K562 (cell line): ENCODE results near the gene CPN2. TPM values are rescaled to one million over a fixed set of nuclear protein-coding genes. Genes with fewer than 3 reads are reported as not detected.

Experiments
- DMBX1 ChIP-seq: fragments of 250-450 bp; sonication (Bioruptor Pico); IDR thresholded peaks from 2 replicates; pipeline ENCODE4 v1.8.0; 2022; ENCODE audit warnings: inconsistent platforms, mild to moderate bottlenecking, moderate library complexity, borderline replicate concordance
- E2F8 ChIP-seq: fragments of 450-650 bp; IDR thresholded peaks from 2 replicates; pipeline ENCODE4 v1.7.1; 2018; ENCODE audit warnings: mild to moderate bottlenecking, low read depth; ENCODE audit not compliant: partially characterized antibody
- GATAD2B ChIP-seq: fragments of 450-650 bp; IDR thresholded peaks from 2 replicates; pipeline ENCODE4 v1.6.1; 2017; ENCODE audit warnings: mild to moderate bottlenecking, borderline replicate concordance
- HMGN3 ChIP-seq: IDR thresholded peaks from 2 replicates; pipeline ENCODE4 v1.6.1; 2011; ENCODE audit warnings: borderline replicate concordance, low read depth, mild to moderate bottlenecking, mixed read lengths, low read length; ENCODE audit not compliant: insufficient read length; ENCODE audit errors: extremely low read depth
- HNRNPL ChIP-seq: fragments of 200-400 bp; formaldehyde crosslinking; IDR thresholded peaks from 2 replicates; pipeline ENCODE4 v1.6.1; 2017; ENCODE audit warnings: low read depth, mild to moderate bottlenecking, low read length
- ILF3 ChIP-seq: fragments of 450-650 bp; IDR thresholded peaks from 2 replicates; pipeline ENCODE4 v1.6.1; 2018; ENCODE audit warnings: antibody characterized with exemption, mild to moderate bottlenecking, moderate library complexity, borderline replicate concordance
- KLF1 ChIP-seq: fragments of 450-650 bp; IDR thresholded peaks from 2 replicates; pipeline ENCODE4 v1.6.1; 2016; ENCODE audit warnings: missing genetic modification characterization, missing compliant biosample characterization
- L3MBTL2 ChIP-seq: fragments of 450-650 bp; IDR thresholded peaks from 2 replicates; pipeline ENCODE4 v1.6.1; 2016; ENCODE audit warnings: mild to moderate bottlenecking, moderate library complexity
- MAFK ChIP-seq: IDR thresholded peaks from 2 replicates; pipeline ENCODE4 v1.6.1; 2011; ENCODE audit warnings: low read length, improper control_type of control experiment
- NR1H2 ChIP-seq: sonication (generic); formaldehyde crosslinking; IDR thresholded peaks from 2 replicates; pipeline ENCODE4 v1.4.0; 2020; ENCODE audit warnings: mild to moderate bottlenecking, missing genetic modification reagents
- NR4A1 ChIP-seq, 2 experiments: fragments of 250-450 bp in 1 of 2; fragments of 450-650 bp in 1 of 2; sonication (Bioruptor Pico) in 1 of 2; IDR thresholded peaks; 2 replicates each; pipeline versions ENCODE4 v1.4.0 to v1.6.1; 2016 to 2020; ENCODE audit warnings: mild to moderate bottlenecking in 2 of 2, missing compliant biosample characterization in 1 of 2, missing genetic modification characterization in 1 of 2, moderate library complexity in 1 of 2
- PHB2 ChIP-seq: fragments of 450-650 bp; IDR thresholded peaks from 2 replicates; pipeline ENCODE4 v1.6.1; 2017; ENCODE audit warnings: low read depth
- POLR2A ChIP-seq: fragments of 450-650 bp; conservative IDR thresholded peaks from 2 replicates; pipeline ENCODE4 v1.6.1; 2016
- POLR2H ChIP-seq: IDR thresholded peaks from 2 replicates; pipeline ENCODE4 v1.6.1; 2016; ENCODE audit warnings: missing genetic modification characterization, low read depth, mild to moderate bottlenecking, control low read depth, missing compliant biosample characterization, moderate library complexity
- PPARD ChIP-seq: fragments of 250-450 bp; sonication (Bioruptor Pico); IDR thresholded peaks from 2 replicates; pipeline ENCODE4 v1.8.0; 2022; ENCODE audit warnings: inconsistent platforms, mild to moderate bottlenecking, moderate library complexity
- RCOR1 ChIP-seq, 2 experiments: IDR thresholded peaks; 2 replicates each; pipeline ENCODE4 v1.6.1; 2012; ENCODE audit warnings: low read depth in 2 of 2, low read length in 2 of 2, borderline replicate concordance in 1 of 2, improper control_type of control experiment in 1 of 2
- SOX6 ChIP-seq: fragments of 450-650 bp; IDR thresholded peaks from 2 replicates; pipeline ENCODE4 v1.6.1; 2014; ENCODE audit warnings: mild to moderate bottlenecking
- SRSF7 ChIP-seq: fragments of 200-400 bp; formaldehyde crosslinking; optimal IDR thresholded peaks from 2 replicates; pipeline ENCODE3; 2017; ENCODE audit warnings: mild to moderate bottlenecking, low read depth, low read length
- TEAD2 ChIP-seq: fragments of 450-650 bp; IDR thresholded peaks from 2 replicates; pipeline ENCODE4 v1.6.1; 2016; ENCODE audit warnings: missing genetic modification characterization, control low read depth, missing compliant biosample characterization
- TGIF2 ChIP-seq: sonication (generic); formaldehyde crosslinking; IDR thresholded peaks from 2 replicates; pipeline ENCODE4 v1.8.1; 2022; ENCODE audit warnings: mild to moderate bottlenecking, missing genetic modification reagents, moderate library complexity
- TSHZ1 ChIP-seq: fragments of 250-450 bp; sonication (Bioruptor Pico); IDR thresholded peaks from 2 replicates; pipeline ENCODE4 v1.4.0; 2020; ENCODE audit warnings: mild to moderate bottlenecking, moderate library complexity
- ZNF134 ChIP-seq: fragments of 250-450 bp; sonication (Bioruptor Pico); conservative IDR thresholded peaks from 2 replicates; pipeline ENCODE4 v1.4.0; 2020
- ZNF23 ChIP-seq: fragments of 250-450 bp; sonication (Bioruptor Pico); IDR thresholded peaks from 2 replicates; pipeline ENCODE4 v1.4.0; 2020; ENCODE audit warnings: mild to moderate bottlenecking
- ZNF274 ChIP-seq: IDR thresholded peaks from 2 replicates; pipeline ENCODE4 v1.6.1; 2011; ENCODE audit warnings: low read depth, mild to moderate bottlenecking, low read length, moderate library complexity, borderline replicate concordance
- ZNF354B ChIP-seq: fragments of 250-450 bp; sonication (Bioruptor Pico); IDR thresholded peaks from 2 replicates; pipeline ENCODE4 v1.4.0; 2020
- ZNF695 ChIP-seq: fragments of 450-650 bp; formaldehyde crosslinking; IDR thresholded peaks from 2 replicates; pipeline ENCODE4 v1.4.0; 2020; ENCODE audit warnings: mild to moderate bottlenecking, moderate library complexity
- polyA plus RNA-seq, 8 experiments: library from polyadenylated mRNA; depleted of rRNA in 4 of 8; stranded (reverse) in 5 of 8; unstranded in 3 of 8; fragments of >200 nt; fragmentation: Nextera tagmentation in 2 of 8; fragmentation: Illumina TruSeq in 1 of 8; extraction: Ambion mirVana in 2 of 8; extraction: Trizol in 1 of 8; gene quantifications; 2 replicates each; pipeline versions ENCODE4 v1.2.1 to v1.2.3, GENCODE V29; 2011 to 2014; ENCODE audit warnings: inconsistent platforms in 1 of 8, missing spikeins in 1 of 8
- total RNA-seq, 7 experiments: library from RNA; depleted of rRNA in 6 of 7; stranded (reverse); fragments of >200 nt in 6 of 7; fragmentation: Illumina TruSeq in 2 of 7; extraction: Trizol in 2 of 7; gene quantifications; 2 replicates each; pipeline versions ENCODE4 v1.2.1 to v1.2.3, GENCODE V29; 2011 to 2021; ENCODE audit warnings: low replicate concordance in 1 of 7

CPN2 gene
- total and polyA plus RNA-seq, 9 of the 15 experiments (the other 6 are each of a cell fraction or from before 2014, with no cell fraction given), result not detected

- no peak for TF ChIP-seq TSHZ1
- TF ChIP-seq ZNF354B (CRISPR knock-in tag), result no peak
- no peak for TF ChIP-seq NR1H2 (CRISPR knock-in tag)
- peak; percentile 70 for TF ChIP-seq SOX6
- TF ChIP-seq L3MBTL2, result peak; percentile 97
- no peak for TF ChIP-seq DMBX1
- TF ChIP-seq HNRNPL, result no peak
- TF ChIP-seq GATAD2B, result no peak
- TF ChIP-seq SRSF7, result no peak
- no peak for TF ChIP-seq TEAD2
- TF ChIP-seq ZNF695 (CRISPR knock-in tag), result no peak
- no peak for TF ChIP-seq ZNF274
- TF ChIP-seq POLR2A, result no peak
- TF ChIP-seq HMGN3, result no peak
- no peak for TF ChIP-seq NR4A1 (CRISPR knock-in tag; IDR thresholded peaks at IDR 0.05)
- no peak for TF ChIP-seq NR4A1 (tag; IDR thresholded peaks at IDR 0.05)
- no peak for TF ChIP-seq ZNF23 (CRISPR knock-in tag)
- TF ChIP-seq KLF1, result no peak
- TF ChIP-seq MAFK, result no peak
- no peak for TF ChIP-seq PHB2
- TF ChIP-seq ILF3, result no peak
- TF ChIP-seq RCOR1 (IDR thresholded peaks at IDR 0.05; ENCODE audit: borderline replicate concordance in 1 of 2, low read depth in 2 of 2, low read length in 2 of 2), result peak; percentile 87 to 99
- peak; percentile 99 for TF ChIP-seq E2F8
- no peak for TF ChIP-seq POLR2H (tag)
- no peak for TF ChIP-seq TGIF2 (CRISPR knock-in tag)
- TF ChIP-seq PPARD (CRISPR knock-in tag), result no peak
- no peak for TF ChIP-seq ZNF134 (CRISPR knock-in tag)
Measured at GRCh38 chr3:194312743-194313281, 38.3 kb downstream of the CPN2 start (continued).
